NOMO-1 treated with dmso at 0.1 percent for 144 hours (cell line): ENCODE results near the gene VCL.
"Not testable (repeated sequence)": the region's sequence is repeated elsewhere in the genome, so short reads cannot be mapped to it uniquely, and the experiment has no call there.

Experiments
- DNase-seq: peaks from one replicate; lab custom pipeline; 2025; ENCODE audit not compliant: unreplicated experiment; lab: John Stamatoyannopoulos, UW

Gene VCL

GRCh38 chr10:73971636-73972354 is 26.1 kb upstream of the VCL start:
- DNase-seq = no peak

GRCh38 chr10:73973427-73973826 is 24.5 kb upstream of the VCL start:
- DNase-seq = no peak

GRCh38 chr10:73974309-73974946 is 23.5 kb upstream of the VCL start:
- no peak for DNase-seq

GRCh38 chr10:73975388-73975787 is 22.5 kb upstream of the VCL start:
- no peak for DNase-seq

- no peak for DNase-seq
These were observed 18.6 kb upstream of the VCL start for GRCh38 chr10:73979141-73979808.

- peak; percentile 83 for DNase-seq
These were observed 18.0 kb upstream of the VCL start for GRCh38 chr10:73979809-73980433.

GRCh38 chr10:73981812-73982211 is 16.1 kb upstream of the VCL start:
- DNase-seq = no peak

GRCh38 chr10:73983096-73984047 is 14.5 kb upstream of the VCL start:
- peak; percentile 50 for DNase-seq

GRCh38 chr10:73989594-73990150 is 8.2 kb upstream of the VCL start:
- no peak for DNase-seq

GRCh38 chr10:73991203-73991883 is 6.6 kb upstream of the VCL start:
- no peak for DNase-seq

GRCh38 chr10:73991884-73992245 is 6.1 kb upstream of the VCL start:
- DNase-seq = peak; percentile 87

GRCh38 chr10:73992899-73993788 is 4.8 kb upstream of the VCL start:
- no peak for DNase-seq

- DNase-seq = no peak
These were observed 2.9 kb upstream of the VCL start for GRCh38 chr10:73995035-73995358.

- peak; percentile 83 for DNase-seq
These were observed 492 bp upstream of the VCL start for GRCh38 chr10:73997461-73997786.

GRCh38 chr10:73998623-73998928 is 660 bp downstream of the VCL start:
- DNase-seq = no peak

GRCh38 chr10:73998929-73999691 is 1.2 kb downstream of the VCL start:
- no peak for DNase-seq

- DNase-seq = no peak
These were observed 1.8 kb downstream of the VCL start for GRCh38 chr10:73999703-74000102.

GRCh38 chr10:74000244-74000643 is 2.3 kb downstream of the VCL start:
- not testable (repeated sequence) for DNase-seq
